ENCODE measurements around the gene ZSWIM2.

- TF ChIP-seq POLR2AphosphoS5 (IDR thresholded peaks at IDR 0.05; ENCODE audit: borderline replicate concordance, low read depth, low read length): no peak
- TF ChIP-seq FOXP2 (optimal IDR thresholded peaks at IDR 0.05; ENCODE audit: control extremely low read depth, extremely low read length, insufficient read depth): no peak
- TF ChIP-seq EZH2 (IDR thresholded peaks at IDR 0.05): no peak
Observed at GRCh38 chr2:186820303-186820702, 28.7 kb downstream of the ZSWIM2 start.
